HepG2 (cell line): Measurements from ENCODE around the gene EVA1A. TPM values are rescaled to one million over a fixed set of nuclear protein-coding genes. Genes with fewer than 3 reads are reported as not detected.

ENCODE experiments used
- ATF2 ChIP-seq: sonication (generic); formaldehyde crosslinking; IDR thresholded peaks from 2 replicates; pipeline ENCODE4 v1.4.0; 2020; ENCODE audit warnings: missing genetic modification reagents
- GATAD2A ChIP-seq: IDR thresholded peaks from 2 replicates; pipeline ENCODE4 v1.6.1; 2016
- HMGA1 ChIP-seq: sonication (generic); formaldehyde crosslinking; conservative IDR thresholded peaks from 2 replicates; pipeline ENCODE4 v1.4.0; 2020; ENCODE audit warnings: missing genetic modification reagents
- KAT7 ChIP-seq: IDR thresholded peaks from 2 replicates; pipeline ENCODE4 v1.6.1; 2018; ENCODE audit warnings: borderline replicate concordance, missing compliant biosample characterization
- KDM4B ChIP-seq: sonication (generic); formaldehyde crosslinking; IDR thresholded peaks from 2 replicates; pipeline ENCODE4 v1.4.0; 2020; ENCODE audit warnings: missing genetic modification reagents
- NFE2L1 ChIP-seq: sonication (generic); formaldehyde crosslinking; IDR thresholded peaks from 2 replicates; pipeline ENCODE4 v1.4.0; 2020; ENCODE audit warnings: missing genetic modification reagents, mild to moderate bottlenecking, borderline replicate concordance
- PRPF4 ChIP-seq: fragments of 200-400 bp; formaldehyde crosslinking; IDR thresholded peaks from 2 replicates; pipeline ENCODE4 v1.6.1; 2016; ENCODE audit warnings: low read length, low read depth; ENCODE audit not compliant: poor library complexity, severe bottlenecking
- RCOR2 ChIP-seq: IDR thresholded peaks from 2 replicates; pipeline ENCODE4 v1.6.1; 2016; ENCODE audit warnings: missing biosample characterization, missing genetic modification reagents
- RFX3 ChIP-seq: IDR thresholded peaks from 2 replicates; pipeline ENCODE4 v1.6.1; 2016; ENCODE audit warnings: missing biosample characterization, missing genetic modification reagents
- SIN3B ChIP-seq: fragments of 150-350 bp; IDR thresholded peaks from 2 replicates; pipeline ENCODE4 v1.6.1; 2014; ENCODE audit warnings: low read length
- SMAD3 ChIP-seq: sonication (generic); formaldehyde crosslinking; IDR thresholded peaks from 2 replicates; pipeline ENCODE4 v1.4.0; 2020; ENCODE audit warnings: missing genetic modification reagents
- SNAPC4 ChIP-seq: sonication (generic); formaldehyde crosslinking; IDR thresholded peaks from 2 replicates; pipeline ENCODE4 v1.4.0; 2020; ENCODE audit warnings: mild to moderate bottlenecking, missing genetic modification reagents
- SOX6 ChIP-seq, 2 experiments: fragments of 450-650 bp in 1 of 2; sonication (generic) in 1 of 2; formaldehyde crosslinking in 1 of 2; IDR thresholded peaks; 2 replicates each; pipeline versions ENCODE4 v1.4.0 to v1.6.1; 2017 to 2020; ENCODE audit warnings: antibody characterized with exemption in 1 of 2, mild to moderate bottlenecking in 1 of 2, missing genetic modification reagents in 1 of 2
- TEAD2 ChIP-seq: sonication (generic); formaldehyde crosslinking; IDR thresholded peaks from 2 replicates; pipeline ENCODE4 v1.9.0; 2021; ENCODE audit warnings: missing genetic modification reagents
- THAP11 ChIP-seq: IDR thresholded peaks from 2 replicates; pipeline ENCODE4 v1.6.1; 2016; ENCODE audit warnings: missing biosample characterization, missing genetic modification reagents
- ZFP36L1 ChIP-seq: sonication (generic); formaldehyde crosslinking; IDR thresholded peaks from 2 replicates; pipeline ENCODE4 v1.8.0; 2022; ENCODE audit warnings: mild to moderate bottlenecking, missing genetic modification reagents, moderate library complexity
- ZNF264 ChIP-seq: sonication (generic); formaldehyde crosslinking; IDR thresholded peaks from 2 replicates; pipeline ENCODE4 v1.4.0; 2020; ENCODE audit warnings: missing genetic modification reagents
- ZNF546 ChIP-seq: sonication (generic); formaldehyde crosslinking; conservative IDR thresholded peaks from 2 replicates; pipeline ENCODE4 v1.8.1; 2023; ENCODE audit warnings: mild to moderate bottlenecking, missing genetic modification reagents
- ZNF564 ChIP-seq: sonication (generic); formaldehyde crosslinking; IDR thresholded peaks from 2 replicates; pipeline ENCODE4 v1.8.1; 2023; ENCODE audit warnings: mild to moderate bottlenecking, missing genetic modification reagents
- ZNF615 ChIP-seq: sonication (generic); formaldehyde crosslinking; IDR thresholded peaks from 2 replicates; pipeline ENCODE4 v1.5.0; 2020; ENCODE audit warnings: mild to moderate bottlenecking, missing genetic modification reagents, borderline replicate concordance
- ZNF788 ChIP-seq: sonication (generic); formaldehyde crosslinking; IDR thresholded peaks from 2 replicates; pipeline ENCODE4 v1.5.0; 2020; ENCODE audit warnings: mild to moderate bottlenecking, missing genetic modification reagents, borderline replicate concordance
- ZSCAN9 ChIP-seq: IDR thresholded peaks from 2 replicates; pipeline ENCODE4 v1.6.1; 2016; ENCODE audit warnings: borderline replicate concordance
- polyA plus RNA-seq, 8 experiments: library from polyadenylated mRNA; depleted of rRNA in 3 of 8; stranded (reverse) in 7 of 8; unstranded in 1 of 8; fragments of >200 nt; fragmentation: Illumina TruSeq in 4 of 8; extraction: Trizol in 4 of 8; gene quantifications; 2 replicates each; pipeline versions ENCODE4 v1.2.1 to v1.2.3, GENCODE V29; 2011 to 2016; ENCODE audit warnings: low read depth in 4 of 8, missing spikeins in 1 of 8, mixed read lengths in 1 of 8; ENCODE audit not compliant: insufficient read depth in 1 of 8
- total RNA-seq, 5 experiments: library from RNA; depleted of rRNA; stranded (reverse); fragments of >200 nt; fragmentation: Illumina TruSeq; extraction: Trizol; gene quantifications; 2 replicates each; pipeline ENCODE4 v1.2.3, GENCODE V29; 2016; ENCODE audit warnings: low read depth in 1 of 5

EVA1A gene
- total and polyA plus RNA-seq, 2 of the 13 experiments (the other 11 are each of a cell fraction or from before 2014, with no cell fraction given): 57.5 to 57.8 TPM

GRCh38 chr2:75523313-75524275 lies 37.1 kb downstream of the EVA1A start (continued):
- TF ChIP-seq TEAD2 (no peak), SIN3B (no peak), ZNF564 (CRISPR knock-in tag) (no peak), RCOR2 (CRISPR knock-in tag) (peak; percentile 98), ZNF788 (CRISPR knock-in tag) (peak; percentile 36; the same call in 1 of the 2 replicates), ZNF546 (CRISPR knock-in tag) (no peak), SNAPC4 (CRISPR knock-in tag) (no peak), PRPF4 (no peak), NFE2L1 (CRISPR knock-in tag) (no peak), SOX6 (IDR thresholded peaks at IDR 0.05) (no peak), SOX6 (CRISPR knock-in tag; IDR thresholded peaks at IDR 0.05) (peak; percentile 87), ZSCAN9 (CRISPR knock-in tag) (no peak; the same call in 1 of the 2 replicates), ATF2 (CRISPR knock-in tag) (peak; percentile 52; the same call in 1 of the 2 replicates), HMGA1 (CRISPR knock-in tag) (no peak; the same call in 1 of the 2 replicates), KDM4B (peak; percentile 54; the same call in 1 of the 2 replicates), GATAD2A (CRISPR knock-in tag) (peak; percentile 97), ZFP36L1 (CRISPR knock-in tag) (peak; percentile 79), SMAD3 (peak; percentile 28; the same call in 1 of the 2 replicates), ZNF264 (CRISPR knock-in tag) (no peak), ZNF615 (peak; percentile 69; the same call in 1 of the 2 replicates), RFX3 (CRISPR knock-in tag) (no peak), THAP11 (peak; percentile 60), KAT7 (CRISPR knock-in tag) (peak; percentile 36; the same call in 1 of the 2 replicates)
